ENCODE measurements around the gene LRRC75B. TPM values are rescaled to one million over a fixed set of nuclear protein-coding genes. Genes with fewer than 3 reads are reported as not detected.
A peak's percentile ranks its signal among the peaks of the same experiment; 100 is the strongest.

LRRC75B gene
- total and polyA plus RNA-seq, 2 of the 13 experiments (the other 11 are each of a cell fraction or from before 2014, with no cell fraction given), result 11.8 to 34.8 TPM

DNA sequence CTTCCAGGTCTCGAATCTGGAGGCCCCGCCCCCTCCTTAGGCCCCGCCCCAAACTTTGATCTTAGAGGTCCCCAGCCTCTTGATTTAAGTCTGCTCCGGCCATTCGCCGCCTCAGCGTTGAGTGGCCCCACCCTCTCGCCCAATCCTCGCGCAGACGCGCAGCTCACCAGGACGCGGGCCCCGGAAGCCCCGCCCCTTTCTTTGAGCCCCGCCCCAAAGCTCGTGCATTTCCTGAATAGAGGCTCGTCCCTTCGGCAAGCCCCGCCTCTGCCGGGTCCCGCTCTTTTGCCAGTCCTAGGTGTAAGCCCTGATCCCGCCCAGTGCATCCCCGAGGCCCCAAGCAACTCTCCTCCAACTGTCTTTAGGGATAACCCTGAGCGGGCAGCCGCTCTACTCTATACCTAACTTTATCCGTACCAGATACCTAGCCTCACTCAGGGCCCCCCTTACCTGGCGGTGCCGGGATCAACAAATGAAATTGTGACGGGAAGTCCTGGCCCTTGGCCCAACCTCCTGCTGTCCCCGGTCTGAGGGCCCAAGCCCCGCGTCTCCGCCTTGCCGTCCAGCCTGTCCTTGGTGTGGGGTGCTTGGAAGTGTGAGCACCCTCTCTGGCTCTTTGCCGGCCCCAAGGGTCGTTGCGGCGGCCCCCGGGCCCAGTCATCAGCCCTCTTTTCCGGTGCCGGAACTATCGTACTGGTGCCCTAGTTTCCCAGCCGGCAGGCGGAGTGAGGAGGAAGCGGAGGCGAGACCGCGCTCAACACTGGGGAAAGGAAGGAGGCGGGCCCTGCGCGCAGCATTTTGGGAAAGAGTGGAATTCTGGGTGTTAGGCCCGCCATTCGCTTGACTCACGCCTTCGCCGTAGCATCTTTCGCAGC lies 37.5 kb downstream of the LRRC75B start, which contains the start of gene SNRPD3 (continued):
- TF ChIP-seq, protein P1, sequence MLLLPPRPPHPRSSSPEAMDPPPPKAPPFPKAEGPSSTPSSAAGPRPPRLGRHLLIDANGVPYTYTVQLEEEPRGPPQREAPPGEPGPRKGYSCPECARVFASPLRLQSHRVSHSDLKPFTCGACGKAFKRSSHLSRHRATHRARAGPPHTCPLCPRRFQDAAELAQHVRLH (CRISPR knock-in tag; IDR thresholded peaks at IDR 0.05; ENCODE audit: borderline replicate concordance, low read depth), result peak; percentile 97
- TF ChIP-seq SRSF1 (optimal IDR thresholded peaks at IDR 0.05; ENCODE audit: low read depth, low read length), result peak; percentile 70
- TF ChIP-seq NKX3-1 (CRISPR knock-in tag; IDR thresholded peaks at IDR 0.05), result 0 out of 2 replicates have a peak, but pooled peaks have one; percentile 45
- peak; percentile 91 for TF ChIP-seq ZFP90 (CRISPR knock-in tag; IDR thresholded peaks at IDR 0.05; ENCODE audit: borderline replicate concordance)
- TF ChIP-seq ZFP37 (CRISPR knock-in tag; IDR thresholded peaks at IDR 0.05; ENCODE audit: borderline replicate concordance), result peak; percentile 22; the same call in 1 of the 2 replicates
- no peak for TF ChIP-seq RFX1 (IDR thresholded peaks at IDR 0.05)
- TF ChIP-seq ZNF430 (CRISPR knock-in tag; IDR thresholded peaks at IDR 0.05), result peak; percentile 74
- peak; percentile 15; the same call in 1 of the 2 replicates for TF ChIP-seq CREB1 (IDR thresholded peaks at IDR 0.05)
- TF ChIP-seq CREB1 (CRISPR knock-in tag; IDR thresholded peaks at IDR 0.05), result peak; percentile 71
- peak; percentile 86 for TF ChIP-seq ZNF709 (CRISPR knock-in tag; IDR thresholded peaks at IDR 0.05)
- TF ChIP-seq FOXK1 (CRISPR knock-in tag; IDR thresholded peaks at IDR 0.05; ENCODE audit: borderline replicate concordance, low read depth), result peak; percentile 92
- TF ChIP-seq KLF12 (CRISPR knock-in tag; IDR thresholded peaks at IDR 0.05; ENCODE audit: borderline replicate concordance), result 0 out of 2 replicates have a peak, but pooled peaks have one; percentile 71
- TF ChIP-seq ZNF598 (CRISPR knock-in tag; IDR thresholded peaks at IDR 0.05; ENCODE audit: borderline replicate concordance), result peak; percentile 97
- TF ChIP-seq SRSF9 (IDR thresholded peaks at IDR 0.05; ENCODE audit: borderline replicate concordance, insufficient read depth, low read depth, low read length, poor library complexity, severe bottlenecking), result no peak
- TF ChIP-seq, protein P2, sequence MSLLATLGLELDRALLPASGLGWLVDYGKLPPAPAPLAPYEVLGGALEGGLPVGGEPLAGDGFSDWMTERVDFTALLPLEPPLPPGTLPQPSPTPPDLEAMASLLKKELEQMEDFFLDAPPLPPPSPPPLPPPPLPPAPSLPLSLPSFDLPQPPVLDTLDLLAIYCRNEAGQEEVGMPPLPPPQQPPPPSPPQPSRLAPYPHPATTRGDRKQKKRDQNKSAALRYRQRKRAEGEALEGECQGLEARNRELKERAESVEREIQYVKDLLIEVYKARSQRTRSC (CRISPR knock-in tag; IDR thresholded peaks at IDR 0.05; ENCODE audit: low read depth), result 0 out of 2 replicates have a peak, but pooled peaks have one; percentile 55
- TF ChIP-seq ZBTB7B (CRISPR knock-in tag; IDR thresholded peaks at IDR 0.05), result peak; percentile 75
- TF ChIP-seq POLR2G (IDR thresholded peaks at IDR 0.05; ENCODE audit: low read depth, low read length), result peak; percentile 88
- peak; percentile 76; the same call in 1 of the 2 replicates for TF ChIP-seq ZNF451 (CRISPR knock-in tag; IDR thresholded peaks at IDR 0.05)
- TF ChIP-seq, protein P3, sequence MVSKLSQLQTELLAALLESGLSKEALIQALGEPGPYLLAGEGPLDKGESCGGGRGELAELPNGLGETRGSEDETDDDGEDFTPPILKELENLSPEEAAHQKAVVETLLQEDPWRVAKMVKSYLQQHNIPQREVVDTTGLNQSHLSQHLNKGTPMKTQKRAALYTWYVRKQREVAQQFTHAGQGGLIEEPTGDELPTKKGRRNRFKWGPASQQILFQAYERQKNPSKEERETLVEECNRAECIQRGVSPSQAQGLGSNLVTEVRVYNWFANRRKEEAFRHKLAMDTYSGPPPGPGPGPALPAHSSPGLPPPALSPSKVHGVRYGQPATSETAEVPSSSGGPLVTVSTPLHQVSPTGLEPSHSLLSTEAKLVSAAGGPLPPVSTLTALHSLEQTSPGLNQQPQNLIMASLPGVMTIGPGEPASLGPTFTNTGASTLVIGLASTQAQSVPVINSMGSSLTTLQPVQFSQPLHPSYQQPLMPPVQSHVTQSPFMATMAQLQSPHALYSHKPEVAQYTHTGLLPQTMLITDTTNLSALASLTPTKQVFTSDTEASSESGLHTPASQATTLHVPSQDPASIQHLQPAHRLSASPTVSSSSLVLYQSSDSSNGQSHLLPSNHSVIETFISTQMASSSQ (IDR thresholded peaks at IDR 0.05; ENCODE audit: low read depth), result peak; percentile 45
- TF ChIP-seq, protein P3 (CRISPR knock-in tag; IDR thresholded peaks at IDR 0.05; ENCODE audit: borderline replicate concordance), result peak; percentile 69; the same call in 1 of the 2 replicates
- TF ChIP-seq, protein P4, sequence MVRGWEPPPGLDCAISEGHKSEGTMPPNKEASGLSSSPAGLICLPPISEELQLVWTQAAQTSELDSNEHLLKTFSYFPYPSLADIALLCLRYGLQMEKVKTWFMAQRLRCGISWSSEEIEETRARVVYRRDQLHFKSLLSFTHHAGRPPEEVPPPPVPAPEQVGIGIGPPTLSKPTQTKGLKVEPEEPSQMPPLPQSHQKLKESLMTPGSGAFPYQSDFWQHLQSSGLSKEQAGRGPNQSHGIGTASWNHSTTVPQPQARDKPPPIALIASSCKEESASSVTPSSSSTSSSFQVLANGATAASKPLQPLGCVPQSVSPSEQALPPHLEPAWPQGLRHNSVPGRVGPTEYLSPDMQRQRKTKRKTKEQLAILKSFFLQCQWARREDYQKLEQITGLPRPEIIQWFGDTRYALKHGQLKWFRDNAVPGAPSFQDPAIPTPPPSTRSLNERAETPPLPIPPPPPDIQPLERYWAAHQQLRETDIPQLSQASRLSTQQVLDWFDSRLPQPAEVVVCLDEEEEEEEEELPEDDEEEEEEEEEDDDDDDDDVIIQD (CRISPR knock-in tag; IDR thresholded peaks at IDR 0.05; ENCODE audit: low read depth), result no peak

Measured in HepG2 (cell line).